ENCODE data around the gene MAP3K10.

DNA sequence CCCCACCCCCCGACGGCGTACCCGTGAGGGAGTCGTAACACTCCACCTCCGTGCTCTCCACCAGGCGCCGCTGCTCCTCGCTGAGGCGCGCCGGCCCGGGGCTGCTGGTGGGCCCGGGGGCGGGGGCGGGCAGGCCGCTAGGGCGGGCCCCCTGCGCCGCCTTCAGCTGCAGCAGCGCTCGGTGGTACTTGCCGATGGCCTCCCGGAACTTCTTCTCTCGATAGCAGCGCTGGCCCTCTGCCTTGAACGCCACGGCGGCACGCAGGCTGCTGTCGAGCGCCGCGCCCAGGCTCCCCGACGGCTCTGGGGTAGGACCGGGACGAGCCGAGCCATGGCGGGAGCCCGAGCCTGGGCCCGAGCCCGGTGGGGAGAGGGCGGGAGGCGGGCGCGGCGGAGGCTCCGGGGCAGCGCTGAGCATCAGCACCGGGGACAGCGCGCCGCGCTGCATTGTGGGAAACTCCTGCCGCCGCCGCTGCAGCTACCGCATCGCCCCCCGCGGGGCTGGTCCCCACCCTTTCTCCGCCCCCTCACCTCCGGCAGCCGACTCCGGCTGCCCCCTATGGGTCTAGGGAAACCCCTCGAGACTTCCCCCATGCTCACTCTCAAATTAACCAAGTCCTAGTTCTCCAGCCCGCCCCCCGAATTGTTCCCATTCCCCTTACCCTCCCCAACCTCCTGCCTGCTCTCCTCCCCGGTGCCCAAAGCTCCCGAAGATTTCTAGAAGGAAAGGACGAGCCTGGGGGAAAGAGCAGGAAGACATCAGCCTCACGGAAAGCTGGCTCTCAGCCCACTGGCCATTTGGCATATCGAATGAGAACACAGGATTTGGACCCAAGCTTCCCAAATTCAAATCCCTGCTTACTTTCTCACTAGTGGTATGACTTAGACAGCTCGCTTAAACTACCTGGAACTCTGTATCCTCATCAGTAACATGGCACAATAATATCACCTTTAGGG lies 27.0 kb downstream of the MAP3K10 start, which contains the start of gene TTC9B:
- TF ChIP-seq, protein P1, sequence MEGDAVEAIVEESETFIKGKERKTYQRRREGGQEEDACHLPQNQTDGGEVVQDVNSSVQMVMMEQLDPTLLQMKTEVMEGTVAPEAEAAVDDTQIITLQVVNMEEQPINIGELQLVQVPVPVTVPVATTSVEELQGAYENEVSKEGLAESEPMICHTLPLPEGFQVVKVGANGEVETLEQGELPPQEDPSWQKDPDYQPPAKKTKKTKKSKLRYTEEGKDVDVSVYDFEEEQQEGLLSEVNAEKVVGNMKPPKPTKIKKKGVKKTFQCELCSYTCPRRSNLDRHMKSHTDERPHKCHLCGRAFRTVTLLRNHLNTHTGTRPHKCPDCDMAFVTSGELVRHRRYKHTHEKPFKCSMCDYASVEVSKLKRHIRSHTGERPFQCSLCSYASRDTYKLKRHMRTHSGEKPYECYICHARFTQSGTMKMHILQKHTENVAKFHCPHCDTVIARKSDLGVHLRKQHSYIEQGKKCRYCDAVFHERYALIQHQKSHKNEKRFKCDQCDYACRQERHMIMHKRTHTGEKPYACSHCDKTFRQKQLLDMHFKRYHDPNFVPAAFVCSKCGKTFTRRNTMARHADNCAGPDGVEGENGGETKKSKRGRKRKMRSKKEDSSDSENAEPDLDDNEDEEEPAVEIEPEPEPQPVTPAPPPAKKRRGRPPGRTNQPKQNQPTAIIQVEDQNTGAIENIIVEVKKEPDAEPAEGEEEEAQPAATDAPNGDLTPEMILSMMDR (IDR thresholded peaks at IDR 0.05), result no peak
- TF ChIP-seq POLR2A (IDR thresholded peaks at IDR 0.05), result no peak

All from testis (tissue), 2 donors.